DND-41 (cell line): ENCODE results near the gene UNCX.

ENCODE experiments used
- CTCF ChIP-seq: IDR thresholded peaks from 2 replicates; pipeline ENCODE4 v1.5.1; 2012; ENCODE audit warnings: borderline replicate concordance, low read length, moderate library complexity, mild to moderate bottlenecking; ENCODE audit not compliant: poor library complexity, severe bottlenecking; ENCODE audit errors: extremely low read depth
- EZH2 ChIP-seq: IDR thresholded peaks from 3 replicates; pipeline ENCODE4 v1.6.1; 2012; ENCODE audit warnings: borderline replicate concordance, low read depth, mild to moderate bottlenecking, moderate library complexity, low read length, inconsistent platforms; ENCODE audit not compliant: severe bottlenecking

DNA sequence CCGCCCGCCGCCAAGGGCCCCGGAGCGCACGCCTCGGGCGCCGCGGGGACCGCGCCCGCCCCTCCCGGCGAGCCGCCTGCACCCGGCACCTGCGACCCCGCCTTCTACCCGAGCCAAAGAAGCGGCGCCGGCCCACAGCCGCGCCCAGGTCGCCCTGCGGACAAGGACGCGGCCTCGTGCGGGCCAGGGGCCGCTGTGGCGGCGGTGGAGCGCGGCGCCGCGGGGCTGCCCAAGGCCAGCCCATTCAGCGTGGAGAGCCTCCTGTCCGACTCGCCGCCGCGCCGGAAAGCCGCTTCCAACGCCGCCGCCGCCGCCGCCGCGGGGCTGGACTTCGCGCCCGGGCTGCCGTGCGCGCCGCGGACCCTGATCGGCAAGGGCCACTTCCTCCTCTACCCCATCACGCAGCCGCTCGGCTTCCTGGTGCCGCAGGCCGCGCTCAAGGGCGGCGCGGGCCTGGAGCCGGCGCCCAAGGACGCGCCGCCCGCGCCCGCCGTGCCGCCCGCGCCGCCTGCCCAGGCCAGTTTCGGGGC, 3.5 kb downstream of the UNCX start:
- no peak for TF ChIP-seq CTCF
- TF ChIP-seq EZH2: no peak
